Esophagus mucosa (tissue), 1 donor: ENCODE measurements around the gene LARP1B. TPM values are rescaled to one million over a fixed set of nuclear protein-coding genes. Genes with fewer than 3 reads are reported as not detected.
"Not testable (repeated sequence)": the region's sequence is repeated elsewhere in the genome, so short reads cannot be mapped to it uniquely, and the experiment has no call there.

Source experiments
- ATAC-seq: fragments of 200-7000 bp; cut with Tn5 transposase; one replicate; pipeline ENCODE4 v1.9.1; 2020
- total RNA-seq: library from RNA; stranded (reverse); gene quantifications from one replicate; pipeline ENCODE4 v1.2.4, GENCODE V29; 2023
- donor health status: DM: yes; HTN: yes; CAD: no.

Gene LARP1B
- total RNA-seq, 1 donor from 2014 or later = 11.2 TPM

DNA sequence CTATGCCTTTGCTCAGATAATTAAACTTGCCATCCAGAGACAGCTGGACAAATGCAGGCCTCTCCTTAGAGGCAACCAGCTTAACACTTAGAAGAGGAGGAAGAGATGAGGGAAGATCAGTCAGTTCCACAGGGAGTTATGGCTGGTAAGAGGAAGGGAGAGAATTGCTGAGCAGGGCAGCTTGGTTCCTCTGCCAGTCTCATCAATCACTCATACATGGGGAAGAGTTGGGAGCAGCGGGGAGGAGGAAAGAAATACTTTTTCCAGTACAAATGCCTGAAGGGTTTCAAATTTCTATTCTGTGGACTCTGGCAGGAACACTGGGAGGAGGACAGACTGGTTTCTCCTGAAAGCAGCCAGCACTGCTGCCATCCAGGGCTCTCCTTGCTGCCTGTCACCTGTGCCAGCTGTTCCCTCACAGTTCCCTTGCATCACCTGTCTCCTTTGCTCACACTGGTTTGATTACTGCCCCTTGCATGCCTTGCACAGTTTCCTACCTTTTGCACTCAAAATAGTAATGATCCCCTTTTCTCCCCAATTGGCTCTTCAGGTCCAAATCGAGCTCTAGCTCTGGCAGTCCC, 167.0 kb downstream of the LARP1B start:
- ATAC-seq = peak; percentile 89

GRCh38 chr4:128228845-128229795, 168.0 kb downstream of the LARP1B start:
- ATAC-seq = peak; percentile 85

DNA sequence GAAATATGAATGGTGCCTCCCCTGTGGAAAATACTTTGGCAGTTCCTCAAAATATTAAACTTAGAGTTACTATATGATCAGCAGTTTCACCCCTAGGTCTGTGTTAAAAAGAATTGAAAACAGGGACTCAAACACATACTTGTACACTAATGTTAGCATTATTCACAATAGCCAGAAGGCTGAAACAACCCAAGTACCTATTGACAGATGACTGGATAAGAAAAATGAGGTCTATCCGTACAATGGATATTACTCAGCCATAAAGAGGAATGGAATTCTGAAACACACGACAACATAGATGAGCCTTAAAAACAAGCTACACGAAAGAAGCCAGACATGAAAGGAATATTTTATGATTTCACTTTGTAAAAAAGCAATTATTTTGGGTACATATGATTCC, 171.6 kb downstream of the LARP1B start:
- ATAC-seq = no peak

GRCh38 chr4:128234836-128235235, 173.7 kb downstream of the LARP1B start:
- no peak for ATAC-seq

- no peak for ATAC-seq
Observed at GRCh38 chr4:128241019-128241418, 179.9 kb downstream of the LARP1B start.

GRCh38 chr4:128241425-128241913, 180.4 kb downstream of the LARP1B start:
- peak; percentile 42 for ATAC-seq

DNA sequence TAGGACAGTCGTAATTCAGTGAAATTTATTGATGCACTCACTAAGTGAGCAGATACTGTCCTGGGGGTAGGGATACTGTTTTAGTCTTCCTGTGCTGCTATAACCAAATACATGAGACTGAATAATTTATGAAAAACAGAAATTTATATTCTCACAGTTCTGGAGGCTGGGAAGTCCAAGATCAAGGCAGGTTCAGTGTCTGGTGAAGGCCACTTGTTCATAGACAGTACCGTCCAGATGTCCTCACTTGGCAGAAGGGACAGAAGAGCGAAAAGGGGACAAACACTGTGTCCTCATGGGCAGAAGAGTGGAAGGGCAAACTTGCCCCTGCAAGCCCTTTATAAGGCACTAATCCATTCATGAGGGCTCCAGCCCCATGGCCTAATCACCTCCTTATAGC, 180.9 kb downstream of the LARP1B start:
- ATAC-seq = no peak

DNA sequence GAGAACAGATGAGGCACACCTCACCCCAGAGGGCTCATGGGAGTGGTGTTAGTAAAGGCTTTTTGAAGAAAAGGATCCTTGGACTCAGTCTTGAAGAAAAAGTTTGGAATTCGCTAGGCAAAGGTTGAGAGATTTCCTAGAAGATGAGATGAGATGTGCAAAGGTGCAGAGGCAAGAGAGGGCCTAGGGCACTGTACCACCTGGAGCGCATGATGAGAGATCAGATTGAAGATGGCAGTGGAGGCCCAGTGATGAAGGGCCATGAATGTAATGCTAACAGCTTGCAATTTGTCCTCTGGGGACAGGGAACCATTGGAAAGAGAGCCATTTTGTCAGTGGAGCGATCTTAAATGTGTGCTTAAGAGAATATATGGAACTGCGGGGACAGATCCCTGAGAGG, 181.5 kb downstream of the LARP1B start:
- ATAC-seq = no peak

DNA sequence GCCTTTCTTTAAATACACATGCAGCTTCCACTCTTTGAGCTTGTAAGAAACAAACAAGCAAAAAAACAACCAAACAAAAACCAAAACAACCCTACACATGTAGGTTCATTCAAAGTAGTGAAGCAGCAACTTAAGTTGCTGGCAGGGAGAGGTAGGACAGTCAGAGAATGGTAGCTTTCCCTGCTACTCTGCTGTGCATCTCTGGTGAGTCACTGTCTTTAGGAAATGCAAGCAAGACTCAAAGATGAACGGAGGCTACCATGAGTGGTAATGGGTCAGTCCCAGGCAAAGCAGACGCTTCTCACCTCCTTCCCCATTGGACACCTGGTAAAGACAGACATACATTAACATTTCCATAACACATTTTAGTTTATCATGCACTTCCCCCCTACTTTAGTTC, 183.3 kb downstream of the LARP1B start:
- ATAC-seq = no peak

- not testable (repeated sequence) for ATAC-seq
Observed at GRCh38 chr4:128245391-128245790, 184.3 kb downstream of the LARP1B start.

- ATAC-seq = no peak
Observed at GRCh38 chr4:128247906-128248305, 186.8 kb downstream of the LARP1B start.

DNA sequence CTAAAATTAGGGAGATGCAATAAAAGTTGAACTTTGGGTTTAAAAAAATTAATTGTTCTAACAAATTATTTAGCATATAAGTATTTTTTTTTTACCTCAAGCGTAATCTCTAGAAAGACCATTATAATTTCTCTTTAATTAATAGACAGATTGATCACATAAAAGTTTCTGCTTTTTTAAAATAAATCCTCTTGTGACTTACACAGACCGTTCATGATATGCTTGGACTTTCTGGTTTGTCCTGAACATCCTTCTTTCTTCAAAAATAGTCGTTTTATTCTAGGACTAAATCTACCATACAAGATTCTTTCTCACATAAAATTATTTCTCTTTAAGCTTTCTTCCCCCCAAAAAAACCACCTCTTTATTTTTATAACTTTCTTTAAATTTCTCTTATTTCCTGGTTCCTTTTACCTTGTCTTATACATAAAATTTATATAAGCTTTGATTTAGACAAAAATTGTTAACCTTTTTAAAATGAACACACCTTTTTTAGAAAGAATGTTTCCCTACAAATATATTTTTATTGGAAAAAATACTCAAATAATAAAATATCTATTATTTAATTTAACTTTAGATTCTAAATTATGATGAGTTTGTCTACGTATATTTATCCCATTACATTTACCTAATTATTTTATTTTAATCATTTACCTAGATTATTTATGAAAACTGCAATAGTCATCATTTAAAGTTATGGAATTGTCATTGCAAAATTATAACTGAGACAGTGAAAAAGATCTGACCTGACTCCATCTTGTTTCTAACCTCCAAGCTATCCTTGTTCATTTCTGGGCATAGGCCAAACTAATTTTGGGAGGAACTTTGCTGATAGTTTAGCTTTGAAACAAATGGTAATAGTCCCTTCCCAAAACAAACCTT, 188.9 kb downstream of the LARP1B start:
- no peak for ATAC-seq

DNA sequence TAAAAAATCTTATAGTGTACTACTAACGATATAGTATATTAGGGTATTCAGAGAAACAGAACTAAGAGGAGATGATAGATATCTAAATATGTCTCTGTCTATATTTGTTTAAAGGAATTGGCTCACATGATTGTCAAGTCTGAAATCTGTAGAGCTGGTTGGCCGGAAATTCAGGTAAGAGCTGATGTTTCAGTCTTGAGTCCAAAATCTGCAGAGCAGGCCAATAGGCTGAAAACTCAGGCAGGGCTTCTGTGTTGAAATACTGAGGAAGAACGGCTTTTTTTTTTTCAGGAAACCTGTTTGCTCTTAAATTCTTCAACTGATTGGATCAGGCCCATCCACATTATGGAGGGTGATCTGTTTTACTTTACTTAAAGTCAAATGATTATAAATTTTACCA, 194.8 kb downstream of the LARP1B start:
- no peak for ATAC-seq

DNA sequence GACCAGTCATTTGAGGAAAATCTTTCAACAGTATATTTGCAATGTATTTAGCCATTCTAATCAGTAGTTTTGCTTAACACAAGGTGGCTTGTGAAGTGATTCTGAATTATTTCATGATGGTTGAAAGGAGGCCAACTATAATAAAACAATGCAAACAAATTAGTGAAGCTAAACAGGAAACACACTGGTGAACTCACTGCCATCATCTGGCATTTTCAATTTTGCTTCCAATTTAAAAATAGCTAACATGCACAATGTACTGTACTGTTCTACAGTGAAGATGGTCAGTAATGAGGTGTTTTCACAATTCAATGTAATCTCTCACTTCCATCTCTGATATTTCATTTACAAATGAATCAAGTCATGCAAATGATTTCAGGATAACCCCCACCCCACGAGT, 195.4 kb downstream of the LARP1B start:
- ATAC-seq = no peak

GRCh38 chr4:128258166-128258565, 197.1 kb downstream of the LARP1B start:
- not testable (repeated sequence) for ATAC-seq

- not testable (repeated sequence) for ATAC-seq
Observed at GRCh38 chr4:128259889-128260288, 198.8 kb downstream of the LARP1B start.

Other genes starting within 250 kb of the LARP1B start
- gene PLK4, start 180.4 kb upstream of the LARP1B start, total RNA-seq = 10.5 TPM
- gene MFSD8, start 96.1 kb upstream of the LARP1B start, total RNA-seq = 18.8 TPM
- 7.1 TPM for gene ABHD18, start 95.9 kb upstream of the LARP1B start, total RNA-seq
- gene PGRMC2, start 226.5 kb downstream of the LARP1B start, total RNA-seq = 32.2 TPM